Subcutaneous adipose tissue (tissue), 4 donors: ENCODE results near the gene PCLO. TPM values are rescaled to one million over a fixed set of nuclear protein-coding genes. Genes with fewer than 3 reads are reported as not detected.

Source experiments
- CTCF ChIP-seq: fragments of 450-650 bp; IDR thresholded peaks from one replicate; pipeline ENCODE4 v1.5.1; 2016; ENCODE audit warnings: low read depth, mild to moderate bottlenecking, control low read depth, antibody characterized with exemption, moderate library complexity
- total RNA-seq, 4 donors: library from RNA; depleted of rRNA; stranded (reverse); fragments of >200 nt; gene quantifications; one replicate each; pipeline ENCODE4 v1.1.0, GENCODE V29; 2016

The PCLO gene
- total RNA-seq, 4 donors from 2014 or later, result 0.34 to 13.8 (median 4.2) TPM

DNA sequence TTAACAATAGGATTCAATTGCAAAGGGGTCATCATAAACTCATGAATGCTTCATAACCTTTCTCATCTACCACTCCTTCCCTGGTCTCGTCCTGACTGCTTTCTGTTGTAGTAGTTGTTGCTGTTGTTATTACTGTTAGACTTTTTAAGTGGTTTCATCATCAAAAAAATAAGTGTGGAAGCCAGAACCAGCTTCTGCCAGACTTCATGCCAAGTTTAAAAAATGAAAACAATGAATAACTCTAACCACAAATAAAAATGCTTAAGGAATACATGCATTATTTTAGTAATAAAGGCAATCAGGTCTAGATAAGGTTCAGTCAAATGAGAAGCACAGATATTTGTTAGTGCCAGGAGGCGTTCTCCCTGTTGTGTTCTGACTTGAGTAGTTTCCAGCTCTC is 85.4 kb downstream of the PCLO start:
- TF ChIP-seq CTCF, result no peak

GRCh38 chr7:83072576-83073517 is 89.8 kb downstream of the PCLO start:
- TF ChIP-seq CTCF, result no peak

DNA sequence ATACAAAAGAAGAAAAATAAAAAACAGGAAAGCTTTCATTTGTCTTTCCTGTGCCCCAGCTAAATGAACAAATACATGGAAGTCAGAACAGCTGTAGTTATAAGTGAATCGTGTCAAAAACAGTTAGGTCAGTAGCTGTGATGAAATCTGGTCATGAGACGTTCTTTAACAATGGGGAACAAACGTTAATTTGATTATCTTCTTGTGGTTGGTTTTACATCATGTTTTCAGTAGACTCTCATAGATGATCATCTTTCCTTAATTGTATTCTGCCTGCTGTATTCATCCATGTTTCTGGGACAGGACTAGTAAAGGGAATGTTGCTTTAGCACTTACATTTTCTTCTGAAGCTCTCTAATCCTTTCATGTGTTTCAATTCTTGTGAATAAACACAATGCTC is 97.0 kb downstream of the PCLO start:
- TF ChIP-seq CTCF, result no peak

GRCh38 chr7:83060218-83060617 is 102.5 kb downstream of the PCLO start:
- TF ChIP-seq CTCF, result no peak

DNA sequence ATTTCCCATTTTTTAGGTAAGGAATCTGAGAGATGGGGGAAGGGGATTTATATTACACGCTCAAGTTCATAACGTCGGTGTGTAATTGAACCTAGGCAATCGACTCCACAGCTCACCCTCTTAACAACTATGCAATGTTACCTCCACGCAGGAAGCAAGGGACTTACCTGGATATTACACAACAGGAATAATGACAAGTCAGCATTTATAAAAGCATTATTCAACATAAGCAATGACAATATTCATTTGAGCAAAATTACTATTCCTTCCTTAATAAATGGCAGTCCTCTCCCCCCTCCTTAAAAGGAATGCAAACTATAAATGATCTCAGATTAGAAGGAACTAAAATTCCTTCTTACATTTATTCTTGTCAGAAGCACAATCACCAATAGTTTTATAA is 104.0 kb downstream of the PCLO start:
- TF ChIP-seq CTCF, result no peak

DNA sequence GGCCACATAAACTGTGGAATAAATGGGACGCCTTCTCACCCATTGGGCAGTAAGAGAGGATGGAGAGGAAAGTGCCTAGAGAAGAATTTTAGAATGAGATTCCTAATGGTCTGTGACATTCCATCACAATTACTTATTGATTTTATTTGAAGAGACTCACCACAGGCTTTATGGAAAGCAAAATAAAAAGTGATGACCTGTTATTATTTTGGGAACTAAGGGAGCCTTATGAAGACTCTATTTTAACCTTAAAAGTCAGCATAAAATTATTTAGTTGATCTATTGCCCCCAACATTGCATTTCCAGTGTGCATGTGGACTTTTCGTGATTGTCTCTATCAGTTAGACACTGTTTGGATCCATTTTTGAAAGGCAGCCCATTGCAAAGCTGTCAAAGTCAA is 107.5 kb downstream of the PCLO start:
- TF ChIP-seq CTCF, result no peak

DNA sequence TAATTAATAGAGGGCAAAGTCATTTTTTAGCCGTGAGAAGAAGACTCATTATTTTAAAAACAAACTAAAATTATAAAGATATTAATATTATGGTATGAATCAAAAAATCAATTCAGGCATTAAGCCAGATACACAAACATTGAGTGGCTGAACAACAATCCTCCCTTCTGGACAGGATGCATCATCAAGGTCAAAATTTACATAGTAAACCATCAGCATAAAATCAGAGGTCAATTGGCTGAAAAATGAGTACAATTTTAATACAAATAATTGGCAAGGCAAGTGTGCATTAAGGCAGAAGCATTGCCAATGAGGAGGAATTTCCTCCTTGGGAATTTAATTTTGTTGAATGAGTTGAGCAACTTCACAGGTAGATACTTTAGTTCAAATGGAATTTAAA is 108.2 kb downstream of the PCLO start:
- no peak for TF ChIP-seq CTCF
